RWPE2 (cell line): ENCODE data around the gene GGTA1.

Source experiments
- ATAC-seq: fragments of 200-7000 bp; cut with Tn5 transposase; 3 replicates; pipeline ENCODE4 v1.9.1; 2021; ENCODE audit warnings: low read depth
- DNase-seq: peaks from one replicate; pipeline ENCODE4 v3.0.0-alpha.2; 2020; ENCODE audit warnings: low spot score
- H3K27ac ChIP-seq: fragments of 450-650 bp; 2 replicates; pipeline ENCODE4 v1.5.1; 2017; ENCODE audit warnings: mild to moderate bottlenecking; ENCODE audit not compliant: poor library complexity, severe bottlenecking
- H3K27me3 ChIP-seq: fragments of 250-450 bp; sonication (Bioruptor Pico); 2 replicates; pipeline ENCODE4 v1.5.1; 2021; ENCODE audit warnings: mild to moderate bottlenecking, moderate library complexity; ENCODE audit not compliant: insufficient read depth, poor library complexity, severe bottlenecking
- H3K36me3 ChIP-seq: fragments of 250-450 bp; sonication (Bioruptor Pico); 2 replicates; pipeline ENCODE4 v1.5.1; 2020; ENCODE audit warnings: low read depth, mild to moderate bottlenecking, moderate library complexity
- H3K4me1 ChIP-seq: fragments of 250-450 bp; sonication (Bioruptor Pico); 2 replicates; pipeline ENCODE4 v1.5.1; 2021; ENCODE audit warnings: mild to moderate bottlenecking, moderate library complexity; ENCODE audit not compliant: insufficient read depth, poor library complexity, severe bottlenecking
- H3K4me3 ChIP-seq: fragments of 250-450 bp; sonication (Bioruptor Pico); 2 replicates; pipeline ENCODE4 v1.5.1; 2021; ENCODE audit warnings: mild to moderate bottlenecking, moderate library complexity; ENCODE audit not compliant: severe bottlenecking
- H3K9me3 ChIP-seq: fragments of 250-450 bp; sonication (Bioruptor Pico); 2 replicates; pipeline ENCODE4 v1.5.1; 2021; ENCODE audit warnings: mild to moderate bottlenecking, moderate library complexity; ENCODE audit not compliant: severe bottlenecking
- CTCF ChIP-seq: fragments of 450-650 bp; IDR thresholded peaks from one replicate; pipeline ENCODE4 v1.5.1; 2017; ENCODE audit warnings: mild to moderate bottlenecking, moderate library complexity; ENCODE audit not compliant: poor library complexity, severe bottlenecking

GGTA1 gene

GRCh38 chr9:121483473-121484031 lies 16.1 kb downstream of the GGTA1 start:
- TF ChIP-seq CTCF, result no peak
- Histone ChIP-seq H3K27ac (no peak overlapping the region), H3K27me3 (no peaks in the 10 kb centered on the region), H3K36me3 (no peaks in the 10 kb centered on the region), H3K4me3 (no peak overlapping the region), H3K9me3 (no peaks in the 10 kb centered on the region), H3K4me1 (no peaks in the 10 kb centered on the region)
- DNase-seq (no peak), ATAC-seq (no peak)

GRCh38 chr9:121483049-121483448 lies 16.6 kb downstream of the GGTA1 start:
- DNase-seq (no peak), ATAC-seq (no peak)
- no peak overlapping the region for H3K4me3 ChIP-seq
- no peaks in the 10 kb centered on the region for H3K9me3 ChIP-seq
- H3K27me3 ChIP-seq, result no peaks in the 10 kb centered on the region
- no peak overlapping the region for H3K27ac ChIP-seq
- no peaks in the 10 kb centered on the region for H3K36me3 ChIP-seq
- no peak for TF ChIP-seq CTCF
- no peaks in the 10 kb centered on the region for H3K4me1 ChIP-seq

- Histone ChIP-seq H3K27me3 (no peaks in the 10 kb centered on the region), H3K36me3 (no peaks in the 10 kb centered on the region), H3K9me3 (no peaks in the 10 kb centered on the region), H3K27ac (no peak overlapping the region), H3K4me3 (no peak overlapping the region), H3K4me1 (no peaks in the 10 kb centered on the region)
- no peak for TF ChIP-seq CTCF
- no peak for DNase-seq
- no peak for ATAC-seq
Observed at GRCh38 chr9:121478816-121479676, 20.6 kb downstream of the GGTA1 start.

GRCh38 chr9:121476156-121476555 lies 23.5 kb downstream of the GGTA1 start:
- DNase-seq, result no peak
- Histone ChIP-seq H3K4me3 (no peak overlapping the region), H3K4me1 (no peaks in the 10 kb centered on the region), H3K9me3 (no peaks in the 10 kb centered on the region), H3K27ac (no peak overlapping the region), H3K36me3 (no peaks in the 10 kb centered on the region), H3K27me3 (peaks cover 3% of the 10 kb centered on the region)
- TF ChIP-seq CTCF, result no peak
- ATAC-seq, result no peak
